SK-N-SH treated with all-trans-retinoic acid at 6 μM for 48 hours (cell line): ENCODE results near the gene PLA2G15.

Source experiments
- BACH2 ChIP-seq: fragments of 250-450 bp; sonication (Bioruptor Pico); IDR thresholded peaks from 2 replicates; pipeline ENCODE4 v1.9.0; 2021; ENCODE audit warnings: mild to moderate bottlenecking, borderline replicate concordance
- OSR1 ChIP-seq: fragments of 250-450 bp; sonication (Bioruptor Pico); IDR thresholded peaks from 2 replicates; pipeline ENCODE4 v1.8.0; 2022; ENCODE audit warnings: moderate library complexity, mild to moderate bottlenecking, inconsistent platforms
- ZFP30 ChIP-seq: fragments of 450-650 bp; formaldehyde crosslinking; IDR thresholded peaks from 2 replicates; pipeline ENCODE4 v1.5.0; 2022; ENCODE audit warnings: mild to moderate bottlenecking, moderate library complexity
- ZNF565 ChIP-seq: fragments of 450-650 bp; formaldehyde crosslinking; conservative IDR thresholded peaks from 2 replicates; pipeline ENCODE4 v1.5.0; 2020; ENCODE audit warnings: low read depth, mild to moderate bottlenecking, moderate library complexity
- TF ChIP-seq, protein P1 (sequence below): fragments of 250-450 bp; sonication (Bioruptor Pico); IDR thresholded peaks from 2 replicates; pipeline ENCODE4 v1.8.0; 2020; ENCODE audit warnings: mild to moderate bottlenecking, moderate library complexity, borderline replicate concordance

DNA sequence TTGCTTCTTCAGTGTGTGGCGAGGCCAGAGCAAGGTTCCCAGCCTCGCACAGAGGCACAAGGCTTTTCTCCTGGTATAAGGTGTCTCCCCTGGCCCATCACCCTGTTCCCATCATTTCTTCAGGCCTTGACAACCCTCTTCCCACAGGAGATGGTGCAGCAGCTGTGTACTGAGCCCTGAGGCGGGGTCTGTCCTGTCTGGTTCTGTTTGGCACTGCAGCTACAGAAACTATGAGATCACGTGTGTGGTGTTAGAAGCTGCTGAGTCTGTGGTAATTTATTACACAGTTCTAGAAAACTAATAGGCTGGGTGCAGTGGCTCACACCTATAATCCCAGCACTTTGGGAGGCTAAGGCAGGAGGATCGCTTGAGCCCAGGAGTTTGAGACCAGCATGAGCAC, 7.2 kb downstream of the PLA2G15 start:
- TF ChIP-seq ZFP30 (CRISPR knock-in tag) (no peak), ZNF565 (no peak), BACH2 (CRISPR knock-in tag) (no peak), OSR1 (CRISPR knock-in tag) (no peak)
- TF ChIP-seq, protein P1, sequence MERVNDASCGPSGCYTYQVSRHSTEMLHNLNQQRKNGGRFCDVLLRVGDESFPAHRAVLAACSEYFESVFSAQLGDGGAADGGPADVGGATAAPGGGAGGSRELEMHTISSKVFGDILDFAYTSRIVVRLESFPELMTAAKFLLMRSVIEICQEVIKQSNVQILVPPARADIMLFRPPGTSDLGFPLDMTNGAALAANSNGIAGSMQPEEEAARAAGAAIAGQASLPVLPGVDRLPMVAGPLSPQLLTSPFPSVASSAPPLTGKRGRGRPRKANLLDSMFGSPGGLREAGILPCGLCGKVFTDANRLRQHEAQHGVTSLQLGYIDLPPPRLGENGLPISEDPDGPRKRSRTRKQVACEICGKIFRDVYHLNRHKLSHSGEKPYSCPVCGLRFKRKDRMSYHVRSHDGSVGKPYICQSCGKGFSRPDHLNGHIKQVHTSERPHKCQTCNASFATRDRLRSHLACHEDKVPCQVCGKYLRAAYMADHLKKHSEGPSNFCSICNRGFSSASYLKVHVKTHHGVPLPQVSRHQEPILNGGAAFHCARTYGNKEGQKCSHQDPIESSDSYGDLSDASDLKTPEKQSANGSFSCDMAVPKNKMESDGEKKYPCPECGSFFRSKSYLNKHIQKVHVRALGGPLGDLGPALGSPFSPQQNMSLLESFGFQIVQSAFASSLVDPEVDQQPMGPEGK (CRISPR knock-in tag), result no peak
